Neural progenitor cell (in vitro differentiated cells): ENCODE measurements around the gene PARP16. TPM values are rescaled to one million over a fixed set of nuclear protein-coding genes. Genes with fewer than 3 reads are reported as not detected.
"Not testable (repeated sequence)": the region's sequence is repeated elsewhere in the genome, so short reads cannot be mapped to it uniquely, and the experiment has no call there.

ENCODE experiments used
- DNase-seq: peaks from one replicate; pipeline ENCODE4 v3.0.0-alpha.2; 2016; ENCODE audit warnings: low spot score
- H2AFZ ChIP-seq: fragments of 200-600 bp; sonication (generic); replicated peaks from 2 replicates; pipeline ENCODE4 v1.6.1; 2016; ENCODE audit warnings: antibody characterized with exemption
- H3F3A ChIP-seq: fragments of 200-600 bp; sonication (generic); 2 replicates; pipeline ENCODE4 v1.6.1; 2016; ENCODE audit warnings: antibody characterized with exemption, low read depth
- H3K27ac ChIP-seq: fragments of 200-600 bp; sonication (generic); 2 replicates; pipeline ENCODE4 v1.5.1; 2016; ENCODE audit warnings: mild to moderate bottlenecking
- H3K27me3 ChIP-seq: fragments of 200-600 bp; sonication (generic); 2 replicates; pipeline ENCODE4 v1.6.1; 2016; ENCODE audit warnings: mild to moderate bottlenecking, moderate library complexity
- H3K36me3 ChIP-seq: fragments of 200-600 bp; sonication (generic); 2 replicates; pipeline ENCODE4 v1.5.1; 2016
- H3K4me1 ChIP-seq: fragments of 200-600 bp; sonication (generic); 2 replicates; pipeline ENCODE4 v1.6.1; 2016; ENCODE audit warnings: mixed run types
- H3K4me2 ChIP-seq: fragments of 200-600 bp; sonication (generic); 2 replicates; pipeline ENCODE4 v1.6.1; 2016
- H3K4me3 ChIP-seq: fragments of 200-600 bp; sonication (generic); 2 replicates; pipeline ENCODE4 v1.5.1; 2016
- H3K79me2 ChIP-seq: fragments of 200-600 bp; sonication (generic); 2 replicates; pipeline ENCODE4 v1.6.1; 2016; ENCODE audit warnings: low read depth
- H3K9ac ChIP-seq: fragments of 200-600 bp; sonication (generic); 2 replicates; pipeline ENCODE4 v1.6.1; 2016
- H3K9me3 ChIP-seq: fragments of 200-600 bp; sonication (generic); 2 replicates; pipeline ENCODE4 v1.5.1; 2016; ENCODE audit warnings: low read depth
- H4K20me1 ChIP-seq: fragments of 200-600 bp; sonication (generic); 2 replicates; pipeline ENCODE4 v1.6.1; 2016; ENCODE audit warnings: low read depth
- H3K27ac Mint-ChIP-seq: 3 replicates; pipeline ENCODE4 v1.8.0; 2021; ENCODE audit warnings: mixed read lengths
- H3K27me3 Mint-ChIP-seq: 2 replicates; pipeline ENCODE4 v1.8.0; 2022; ENCODE audit warnings: low read depth, mild to moderate bottlenecking, inconsistent platforms, moderate library complexity, mixed read lengths; ENCODE audit not compliant: insufficient read depth
- H3K36me3 Mint-ChIP-seq: 3 replicates; pipeline ENCODE4 v1.8.0; 2021; ENCODE audit warnings: mixed read lengths
- H3K4me1 Mint-ChIP-seq: 3 replicates; pipeline ENCODE4 v1.8.0; 2021; ENCODE audit warnings: mixed read lengths
- H3K4me3 Mint-ChIP-seq: 3 replicates; pipeline ENCODE4 v1.8.0; 2021; ENCODE audit warnings: mild to moderate bottlenecking, moderate library complexity, mixed read lengths
- H3K9me3 Mint-ChIP-seq: 3 replicates; pipeline ENCODE4 v1.8.0; 2020; ENCODE audit warnings: mixed read lengths
- CTCF ChIP-seq: fragments of 200-600 bp; sonication (generic); IDR thresholded peaks from 2 replicates; pipeline ENCODE4 v1.5.1; 2017; ENCODE audit warnings: antibody characterized with exemption, mild to moderate bottlenecking
- EZH2 ChIP-seq: fragments of 200-600 bp; sonication (generic); IDR thresholded peaks from 2 replicates; pipeline ENCODE4 v1.6.1; 2017; ENCODE audit warnings: antibody characterized with exemption, mild to moderate bottlenecking, moderate library complexity
- EZH2phosphoT487 ChIP-seq: fragments of 200-600 bp; sonication (generic); IDR thresholded peaks from 2 replicates; pipeline ENCODE4 v1.6.1; 2017; ENCODE audit warnings: antibody characterized with exemption
- total RNA-seq: library from RNA; depleted of rRNA; stranded (reverse); fragments of >200 nt; gene quantifications from 2 replicates; pipeline ENCODE4 v1.2.3, GENCODE V29; 2015; ENCODE audit warnings: low replicate concordance

PARP16 gene
- total RNA-seq, 1 donor from 2014 or later = 5.7 TPM

- H3K36me3 Mint-ChIP-seq = no peaks in the 10 kb centered on the region
- TF ChIP-seq CTCF = no peak
- Histone ChIP-seq H3K36me3 (no peaks in the 10 kb centered on the region), H3K4me2 (no peak overlapping the region), H3K4me3 (no peak overlapping the region), H3K27me3 (no peaks in the 10 kb centered on the region), H3F3A (no peaks in the 10 kb centered on the region), H4K20me1 (no peaks in the 10 kb centered on the region), H2AFZ (no peak overlapping the region), H3K27ac (no peak overlapping the region), H3K79me2 (no peaks in the 10 kb centered on the region), H3K9me3 (no peaks in the 10 kb centered on the region), H3K4me1 (no peaks in the 10 kb centered on the region), H3K9ac (no peak overlapping the region)
- H3K9me3 Mint-ChIP-seq = no peaks in the 10 kb centered on the region
- peaks cover 4% of the 10 kb centered on the region for H3K4me1 Mint-ChIP-seq
- no peak overlapping the region for H3K4me3 Mint-ChIP-seq
- no peak overlapping the region for H3K27ac Mint-ChIP-seq
- no peak for DNase-seq
- H3K27me3 Mint-ChIP-seq = peaks cover 1% of the 10 kb centered on the region
These were observed 55.4 kb downstream of the PARP16 start for GRCh38 chr15:65231306-65231705.

DNA sequence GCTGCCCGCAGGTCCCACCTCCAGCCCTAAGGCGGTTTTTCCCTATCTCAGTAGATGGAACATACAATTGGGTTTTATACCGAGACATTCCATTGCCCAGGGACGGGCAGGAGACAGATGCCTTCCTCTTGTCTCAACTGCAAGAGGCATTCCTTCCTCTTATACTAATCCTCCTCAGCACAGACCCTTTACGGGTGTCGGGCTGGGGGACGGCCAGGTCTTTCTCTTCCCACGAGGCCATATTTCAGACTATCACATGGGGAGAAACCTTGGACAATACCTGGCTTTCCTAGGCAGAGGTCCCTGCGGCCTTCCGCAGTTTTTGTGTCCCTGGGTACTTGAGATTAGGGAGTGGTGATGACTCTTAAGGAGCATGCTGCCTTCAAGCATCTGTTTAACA, 59.8 kb downstream of the PARP16 start:
- H3K27me3 Mint-ChIP-seq, H3K36me3 ChIP-seq, DNase-seq, H3K4me1 ChIP-seq, H3K9me3 ChIP-seq, H3K4me3 Mint-ChIP-seq, H3K27ac Mint-ChIP-seq, H3F3A ChIP-seq, H3K4me3 ChIP-seq, H3K27me3 ChIP-seq, H3K4me2 ChIP-seq, H3K9ac ChIP-seq, H2AFZ ChIP-seq, H4K20me1 ChIP-seq, H3K27ac ChIP-seq, H3K9me3 Mint-ChIP-seq, H3K79me2 ChIP-seq, H3K36me3 Mint-ChIP-seq: not testable (repeated sequence)
- H3K4me1 Mint-ChIP-seq = peaks cover 12% of the 10 kb centered on the region

- Histone ChIP-seq H3K79me2 (no peaks in the 10 kb centered on the region), H3K4me1 (no peaks in the 10 kb centered on the region), H3F3A (no peaks in the 10 kb centered on the region), H3K9me3 (no peaks in the 10 kb centered on the region), H3K9ac (no peak overlapping the region), H3K27me3 (no peaks in the 10 kb centered on the region), H4K20me1 (no peaks in the 10 kb centered on the region), H3K4me3 (no peak overlapping the region), H3K36me3 (no peaks in the 10 kb centered on the region), H3K27ac (no peak overlapping the region), H2AFZ (no peak overlapping the region), H3K4me2 (no peak overlapping the region)
- Mint-ChIP-seq H3K27ac (no peak overlapping the region), H3K9me3 (no peaks in the 10 kb centered on the region), H3K4me3 (no peak overlapping the region), H3K36me3 (no peaks in the 10 kb centered on the region), H3K4me1 (peaks cover 15% of the 10 kb centered on the region), H3K27me3 (peaks cover 2% of the 10 kb centered on the region)
- no peak for TF ChIP-seq EZH2phosphoT487
- TF ChIP-seq EZH2 = no peak
- TF ChIP-seq CTCF = no peak
- DNase-seq = no peak
These were observed 60.5 kb downstream of the PARP16 start for GRCh38 chr15:65226221-65226620.

GRCh38 chr15:65223996-65224395, 62.7 kb downstream of the PARP16 start:
- Mint-ChIP-seq H3K4me3 (no peak overlapping the region), H3K36me3 (no peaks in the 10 kb centered on the region), H3K9me3 (no peaks in the 10 kb centered on the region), H3K27me3 (peaks cover 2% of the 10 kb centered on the region), H3K27ac (peak overlapping the region; percentile 48), H3K4me1 (peaks cover 15% of the 10 kb centered on the region)
- no peaks in the 10 kb centered on the region for H3K9me3 ChIP-seq
- no peak overlapping the region for H3K4me3 ChIP-seq
- no peak for TF ChIP-seq EZH2
- H3K79me2 ChIP-seq = no peaks in the 10 kb centered on the region
- no peak for DNase-seq
- H4K20me1 ChIP-seq = no peaks in the 10 kb centered on the region
- H2AFZ ChIP-seq = no peak overlapping the region
- no peaks in the 10 kb centered on the region for H3K27me3 ChIP-seq
- H3K9ac ChIP-seq = no peak overlapping the region
- no peaks in the 10 kb centered on the region for H3K4me1 ChIP-seq
- H3F3A ChIP-seq = no peaks in the 10 kb centered on the region
- H3K36me3 ChIP-seq = no peaks in the 10 kb centered on the region
- no peak overlapping the region for H3K27ac ChIP-seq
- H3K4me2 ChIP-seq = no peak overlapping the region
